K562 (cell line): ENCODE results near the gene MEF2C. TPM values are rescaled to one million over a fixed set of nuclear protein-coding genes. Genes with fewer than 3 reads are reported as not detected.
A peak's percentile ranks its signal among the peaks of the same experiment; 100 is the strongest.

Experiments
- BRCA1 ChIP-seq, 2 experiments: fragments of 450-650 bp in 1 of 2; sonication (generic) in 1 of 2; formaldehyde crosslinking in 1 of 2; IDR thresholded peaks; 2 replicates each; pipeline versions ENCODE4 v1.5.0 to v1.6.1; 2017 to 2020; ENCODE audit warnings: mild to moderate bottlenecking in 1 of 2, missing genetic modification reagents in 1 of 2
- EP300 ChIP-seq: IDR thresholded peaks from 2 replicates; pipeline ENCODE4 v1.6.1; 2012; ENCODE audit warnings: low read length, improper control_type of control experiment
- MYNN ChIP-seq, 2 experiments: sonication (generic); formaldehyde crosslinking in 1 of 2; IDR thresholded peaks; 2 replicates each; pipeline versions ENCODE4 v1.5.0 to v1.6.1; 2016 to 2020; ENCODE audit warnings: antibody characterized with exemption in 1 of 2, missing genetic modification reagents in 1 of 2
- NCOA1 ChIP-seq: fragments of 450-650 bp; IDR thresholded peaks from 2 replicates; pipeline ENCODE4 v1.6.1; 2016; ENCODE audit warnings: low read depth
- PYGO2 ChIP-seq: fragments of 450-650 bp; IDR thresholded peaks from 2 replicates; pipeline ENCODE4 v1.6.1; 2016; ENCODE audit warnings: mild to moderate bottlenecking, missing genetic modification characterization, moderate library complexity, missing compliant biosample characterization
- RFX1 ChIP-seq: fragments of 450-650 bp; IDR thresholded peaks from 2 replicates; pipeline ENCODE4 v1.6.1; 2016; ENCODE audit warnings: mild to moderate bottlenecking, moderate library complexity
- SOX6 ChIP-seq: fragments of 450-650 bp; IDR thresholded peaks from 2 replicates; pipeline ENCODE4 v1.6.1; 2014; ENCODE audit warnings: mild to moderate bottlenecking
- SRSF1 ChIP-seq: fragments of 200-400 bp; formaldehyde crosslinking; IDR thresholded peaks from 2 replicates; pipeline ENCODE4 v1.6.1; 2017; ENCODE audit warnings: mild to moderate bottlenecking, low read depth, low read length, moderate library complexity
- TCF3 ChIP-seq: sonication (generic); formaldehyde crosslinking; IDR thresholded peaks from 2 replicates; pipeline ENCODE4 v1.4.0; 2020; ENCODE audit warnings: mild to moderate bottlenecking, missing genetic modification reagents
- TEAD2 ChIP-seq: fragments of 450-650 bp; IDR thresholded peaks from 2 replicates; pipeline ENCODE4 v1.6.1; 2016; ENCODE audit warnings: missing genetic modification characterization, control low read depth, missing compliant biosample characterization
- ZBTB34 ChIP-seq: fragments of 250-450 bp; sonication (Bioruptor Pico); IDR thresholded peaks from 2 replicates; pipeline ENCODE4 v1.8.0; 2021; ENCODE audit warnings: mild to moderate bottlenecking, moderate library complexity
- ZEB2 ChIP-seq: fragments of 450-650 bp; IDR thresholded peaks from 2 replicates; pipeline ENCODE4 v1.6.1; 2016
- ZNF280A ChIP-seq: fragments of 450-650 bp; IDR thresholded peaks from 2 replicates; pipeline ENCODE4 v1.6.1; 2018; ENCODE audit warnings: mild to moderate bottlenecking, low read depth; ENCODE audit not compliant: partially characterized antibody
- ZNF282 ChIP-seq: sonication (generic); formaldehyde crosslinking; IDR thresholded peaks from 2 replicates; pipeline ENCODE4 v1.8.1; 2023; ENCODE audit warnings: missing genetic modification reagents
- ZNF436 ChIP-seq: fragments of 250-450, 450-650 bp; sonication (Bioruptor Pico); formaldehyde crosslinking; IDR thresholded peaks from 2 replicates; pipeline ENCODE4 v1.7.0; 2020; ENCODE audit warnings: mild to moderate bottlenecking
- ZNF780A ChIP-seq: fragments of 250-450 bp; sonication (Bioruptor Pico); IDR thresholded peaks from 2 replicates; pipeline ENCODE4 v1.5.0; 2021; ENCODE audit warnings: mild to moderate bottlenecking
- polyA plus RNA-seq, 8 experiments: library from polyadenylated mRNA; depleted of rRNA in 4 of 8; stranded (reverse) in 5 of 8; unstranded in 3 of 8; fragments of >200 nt; fragmentation: Nextera tagmentation in 2 of 8; fragmentation: Illumina TruSeq in 1 of 8; extraction: Ambion mirVana in 2 of 8; extraction: Trizol in 1 of 8; gene quantifications; 2 replicates each; pipeline versions ENCODE4 v1.2.1 to v1.2.3, GENCODE V29; 2011 to 2014; ENCODE audit warnings: inconsistent platforms in 1 of 8, missing spikeins in 1 of 8
- total RNA-seq, 7 experiments: library from RNA; depleted of rRNA in 6 of 7; stranded (reverse); fragments of >200 nt in 6 of 7; fragmentation: Illumina TruSeq in 2 of 7; extraction: Trizol in 2 of 7; gene quantifications; 2 replicates each; pipeline versions ENCODE4 v1.2.1 to v1.2.3, GENCODE V29; 2011 to 2021; ENCODE audit warnings: low replicate concordance in 1 of 7
- TF ChIP-seq, protein P1 (sequence below): sonication (generic); formaldehyde crosslinking; IDR thresholded peaks from 2 replicates; pipeline ENCODE4 v1.8.1; 2023; ENCODE audit warnings: mild to moderate bottlenecking, missing genetic modification reagents
- TF ChIP-seq, protein P2 (sequence below): IDR thresholded peaks from 2 replicates; pipeline ENCODE4 v1.6.1; 2016; ENCODE audit warnings: missing genetic modification characterization, missing compliant biosample characterization
- TF ChIP-seq, protein P3 (sequence below): sonication (generic); formaldehyde crosslinking; IDR thresholded peaks from 2 replicates; pipeline ENCODE4 v1.8.0; 2022; ENCODE audit warnings: missing genetic modification reagents, mild to moderate bottlenecking, borderline replicate concordance
- TF ChIP-seq, protein P4 (sequence below), 2 experiments: fragments of 450-650 bp; conservative IDR thresholded peaks; 2 replicates each; pipeline ENCODE4 v1.6.1; 2017; ENCODE audit warnings: mild to moderate bottlenecking in 2 of 2, moderate library complexity in 2 of 2

Gene MEF2C
- total and polyA plus RNA-seq, 9 of the 15 experiments (the other 6 are each of a cell fraction or from before 2014, with no cell fraction given): 25.1 to 67.8 (median 58.3) TPM

DNA sequence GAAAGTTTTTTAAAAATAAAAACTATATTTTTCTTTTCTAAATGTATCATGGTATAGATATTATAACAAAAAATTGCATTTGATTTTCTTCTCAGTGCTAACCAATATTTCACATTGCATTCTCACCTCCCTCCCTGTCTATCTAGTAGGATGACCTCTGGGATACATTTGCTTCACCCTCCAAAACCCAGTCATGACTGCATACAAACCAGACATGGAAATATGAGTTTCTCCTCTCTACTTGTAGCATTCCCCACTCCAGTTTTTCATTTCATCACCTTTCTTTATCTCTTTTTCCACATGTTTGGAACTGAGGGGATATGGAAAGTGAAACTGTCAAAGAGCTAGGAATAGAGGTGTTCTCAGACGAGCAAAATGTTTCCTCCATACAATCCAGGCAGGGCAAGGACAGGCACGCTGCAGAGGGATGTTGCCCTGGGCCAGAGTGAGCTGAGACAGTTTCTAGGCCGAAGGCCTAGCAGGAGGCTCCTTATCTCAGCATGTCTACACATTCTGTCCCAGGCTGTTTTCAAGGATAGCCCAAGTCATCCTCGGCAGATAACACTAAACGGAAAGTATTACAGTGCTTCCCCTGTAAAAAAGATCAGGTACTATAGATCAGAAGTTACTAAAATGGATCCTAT is 46.7 kb downstream of the MEF2C start (continued):
- TF ChIP-seq ZNF280A: no peak
- TF ChIP-seq, protein P1, sequence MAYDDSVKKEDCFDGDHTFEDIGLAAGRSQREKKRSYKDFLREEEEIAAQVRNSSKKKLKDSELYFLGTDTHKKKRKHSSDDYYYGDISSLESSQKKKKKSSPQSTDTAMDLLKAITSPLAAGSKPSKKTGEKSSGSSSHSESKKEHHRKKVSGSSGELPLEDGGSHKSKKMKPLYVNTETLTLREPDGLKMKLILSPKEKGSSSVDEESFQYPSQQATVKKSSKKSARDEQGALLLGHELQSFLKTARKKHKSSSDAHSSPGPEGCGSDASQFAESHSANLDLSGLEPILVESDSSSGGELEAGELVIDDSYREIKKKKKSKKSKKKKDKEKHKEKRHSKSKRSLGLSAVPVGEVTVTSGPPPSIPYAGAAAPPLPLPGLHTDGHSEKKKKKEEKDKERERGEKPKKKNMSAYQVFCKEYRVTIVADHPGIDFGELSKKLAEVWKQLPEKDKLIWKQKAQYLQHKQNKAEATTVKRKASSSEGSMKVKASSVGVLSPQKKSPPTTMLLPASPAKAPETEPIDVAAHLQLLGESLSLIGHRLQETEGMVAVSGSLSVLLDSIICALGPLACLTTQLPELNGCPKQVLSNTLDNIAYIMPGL (CRISPR knock-in tag): no peak
- TF ChIP-seq ZNF436 (CRISPR knock-in tag): no peak
- TF ChIP-seq, protein P2, sequence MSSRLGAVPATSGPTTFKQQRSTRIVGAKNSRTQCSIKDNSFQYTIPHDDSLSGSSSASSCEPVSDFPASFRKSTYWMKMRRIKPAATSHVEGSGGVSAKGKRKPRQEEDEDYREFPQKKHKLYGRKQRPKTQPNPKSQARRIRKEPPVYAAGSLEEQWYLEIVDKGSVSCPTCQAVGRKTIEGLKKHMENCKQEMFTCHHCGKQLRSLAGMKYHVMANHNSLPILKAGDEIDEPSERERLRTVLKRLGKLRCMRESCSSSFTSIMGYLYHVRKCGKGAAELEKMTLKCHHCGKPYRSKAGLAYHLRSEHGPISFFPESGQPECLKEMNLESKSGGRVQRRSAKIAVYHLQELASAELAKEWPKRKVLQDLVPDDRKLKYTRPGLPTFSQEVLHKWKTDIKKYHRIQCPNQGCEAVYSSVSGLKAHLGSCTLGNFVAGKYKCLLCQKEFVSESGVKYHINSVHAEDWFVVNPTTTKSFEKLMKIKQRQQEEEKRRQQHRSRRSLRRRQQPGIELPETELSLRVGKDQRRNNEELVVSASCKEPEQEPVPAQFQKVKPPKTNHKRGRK: no peak
- no peak for TF ChIP-seq RFX1
- TF ChIP-seq SRSF1: no peak
- no peak for TF ChIP-seq ZNF282 (CRISPR knock-in tag)
- TF ChIP-seq MYNN (IDR thresholded peaks at IDR 0.05): no peak
- TF ChIP-seq MYNN (CRISPR knock-in tag; IDR thresholded peaks at IDR 0.05): no peak
- peak; percentile 86 for TF ChIP-seq EP300
- no peak for TF ChIP-seq ZNF780A (CRISPR knock-in tag)
- no peak for TF ChIP-seq BRCA1 (IDR thresholded peaks at IDR 0.05)
- no peak for TF ChIP-seq BRCA1 (CRISPR knock-in tag; IDR thresholded peaks at IDR 0.05)
- no peak for TF ChIP-seq TEAD2 (tag)
- 0 out of 2 replicates have a peak, but pooled peaks have one; percentile 31 for TF ChIP-seq ZEB2
- peak; percentile 68 for TF ChIP-seq SOX6
- no peak for TF ChIP-seq ZBTB34
- TF ChIP-seq, protein P3, sequence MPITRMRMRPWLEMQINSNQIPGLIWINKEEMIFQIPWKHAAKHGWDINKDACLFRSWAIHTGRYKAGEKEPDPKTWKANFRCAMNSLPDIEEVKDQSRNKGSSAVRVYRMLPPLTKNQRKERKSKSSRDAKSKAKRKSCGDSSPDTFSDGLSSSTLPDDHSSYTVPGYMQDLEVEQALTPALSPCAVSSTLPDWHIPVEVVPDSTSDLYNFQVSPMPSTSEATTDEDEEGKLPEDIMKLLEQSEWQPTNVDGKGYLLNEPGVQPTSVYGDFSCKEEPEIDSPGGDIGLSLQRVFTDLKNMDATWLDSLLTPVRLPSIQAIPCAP (CRISPR knock-in tag): no peak
- no peak; the same call in 1 of the 2 replicates for TF ChIP-seq NCOA1
- TF ChIP-seq PYGO2: no peak
- TF ChIP-seq, protein P4, sequence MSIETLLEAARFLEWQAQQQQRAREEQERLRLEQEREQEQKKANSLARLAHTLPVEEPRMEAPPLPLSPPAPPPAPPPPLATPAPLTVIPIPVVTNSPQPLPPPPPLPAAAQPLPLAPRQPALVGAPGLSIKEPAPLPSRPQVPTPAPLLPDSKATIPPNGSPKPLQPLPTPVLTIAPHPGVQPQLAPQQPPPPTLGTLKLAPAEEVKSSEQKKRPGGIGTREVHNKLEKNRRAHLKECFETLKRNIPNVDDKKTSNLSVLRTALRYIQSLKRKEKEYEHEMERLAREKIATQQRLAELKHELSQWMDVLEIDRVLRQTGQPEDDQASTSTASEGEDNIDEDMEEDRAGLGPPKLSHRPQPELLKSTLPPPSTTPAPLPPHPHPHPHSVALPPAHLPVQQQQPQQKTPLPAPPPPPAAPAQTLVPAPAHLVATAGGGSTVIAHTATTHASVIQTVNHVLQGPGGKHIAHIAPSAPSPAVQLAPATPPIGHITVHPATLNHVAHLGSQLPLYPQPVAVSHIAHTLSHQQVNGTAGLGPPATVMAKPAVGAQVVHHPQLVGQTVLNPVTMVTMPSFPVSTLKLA (conservative IDR thresholded peaks at IDR 0.05): peak in 1 of 2 experiments; percentile 35; a peak in 1 of 4 replicates
- TF ChIP-seq TCF3 (CRISPR knock-in tag): peak; percentile 92
